ENCODE results near the gene DOCK10.
"Not testable (repeated sequence)": the region's sequence is repeated elsewhere in the genome, so short reads cannot be mapped to it uniquely, and the experiment has no call there.

DOCK10 gene

DNA sequence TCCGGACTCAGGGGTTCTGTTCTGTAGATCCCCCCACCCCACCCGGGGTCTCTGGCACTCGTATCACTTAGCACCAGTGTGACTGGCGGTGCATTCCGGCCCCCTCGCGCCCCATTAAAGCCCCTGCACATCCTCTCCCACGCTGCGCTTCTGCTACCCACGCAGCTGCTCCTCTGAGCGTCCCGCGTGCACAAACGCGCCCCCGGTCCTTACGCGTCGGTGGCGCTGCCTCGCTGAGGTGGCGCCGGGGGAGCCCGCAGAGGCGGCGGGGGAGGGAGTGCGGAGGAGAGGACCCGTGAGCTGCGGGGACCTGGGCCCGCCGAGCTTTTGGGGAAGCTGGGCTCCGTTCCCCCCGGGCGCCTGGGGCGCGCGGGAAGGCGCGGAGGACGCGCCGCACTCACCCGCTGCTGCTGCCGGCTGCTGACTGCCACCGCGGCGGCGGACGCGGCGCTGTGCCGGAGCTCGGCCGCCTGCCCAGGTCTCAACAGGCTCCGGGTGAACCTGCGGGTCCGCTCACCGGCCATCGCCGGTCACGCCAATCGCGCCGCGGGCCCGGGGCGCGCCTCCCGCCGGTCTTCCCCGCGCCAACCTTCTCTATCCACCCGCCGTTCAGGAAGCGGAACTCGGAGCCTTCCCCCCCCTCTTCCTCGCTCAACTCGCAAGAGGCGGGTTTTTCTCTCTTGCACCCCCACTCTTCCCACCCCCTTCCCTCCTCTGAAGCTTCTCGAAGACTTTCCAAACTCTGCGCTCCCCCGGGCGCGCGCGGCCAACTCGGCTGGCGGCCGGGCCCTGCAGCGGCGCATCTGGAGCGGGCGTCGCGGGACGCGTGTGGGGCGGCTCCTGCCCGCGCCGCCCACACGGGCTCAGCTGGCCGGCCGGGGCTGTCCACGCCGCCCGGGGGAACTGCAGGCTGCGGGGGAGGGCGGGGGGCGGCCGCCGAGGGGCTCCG lies at the start of gene DOCK10:
TSS of gene DOCK10 (minus strand) at position 618 of the 949 bp plus-strand sequence. CDS start at position 524, 94 bp downstream.
- peak; percentile 40 for DNase-seq (ENCODE audit: low read depth)

DNA sequence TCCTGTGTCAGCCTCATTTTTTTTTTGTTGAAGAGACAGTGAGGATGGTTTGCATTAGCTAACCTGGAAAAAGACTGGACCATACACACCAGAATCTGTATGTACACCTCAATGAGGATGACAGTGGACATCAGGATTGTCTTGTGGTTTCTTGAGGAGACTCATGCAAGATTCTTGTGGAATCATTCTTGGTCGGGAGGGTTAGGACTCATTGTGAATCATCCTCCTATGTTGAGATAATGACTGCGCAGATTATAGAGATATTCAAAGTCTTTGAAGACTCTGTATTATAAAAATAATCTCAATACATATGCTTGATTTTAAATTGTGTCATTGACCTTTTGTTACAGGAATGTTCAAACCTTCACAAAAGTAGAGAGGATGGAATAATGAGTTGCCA lies 49.1 kb upstream of the DOCK10 start:
- DNase-seq (ENCODE audit: low read depth), result no peak

DNA sequence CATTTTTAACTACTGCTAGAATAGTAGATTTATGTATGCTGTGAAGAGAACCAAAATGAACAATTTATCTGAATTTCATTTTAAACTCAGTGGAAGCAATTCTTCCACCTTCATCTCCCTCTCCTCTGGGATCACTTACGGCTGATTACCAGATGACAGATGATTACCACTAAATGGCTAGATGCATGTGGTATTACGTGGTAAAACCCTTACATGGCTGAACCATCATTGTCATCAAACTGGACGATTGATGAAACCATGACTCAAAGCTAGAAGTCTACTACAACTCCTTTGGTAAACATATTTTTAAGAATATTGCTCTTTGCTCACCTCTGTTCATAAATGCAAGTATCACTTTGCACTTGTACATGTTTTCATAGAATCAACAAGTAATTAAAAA lies 48.5 kb upstream of the DOCK10 start:
- DNase-seq (ENCODE audit: low read depth), result no peak

DNA sequence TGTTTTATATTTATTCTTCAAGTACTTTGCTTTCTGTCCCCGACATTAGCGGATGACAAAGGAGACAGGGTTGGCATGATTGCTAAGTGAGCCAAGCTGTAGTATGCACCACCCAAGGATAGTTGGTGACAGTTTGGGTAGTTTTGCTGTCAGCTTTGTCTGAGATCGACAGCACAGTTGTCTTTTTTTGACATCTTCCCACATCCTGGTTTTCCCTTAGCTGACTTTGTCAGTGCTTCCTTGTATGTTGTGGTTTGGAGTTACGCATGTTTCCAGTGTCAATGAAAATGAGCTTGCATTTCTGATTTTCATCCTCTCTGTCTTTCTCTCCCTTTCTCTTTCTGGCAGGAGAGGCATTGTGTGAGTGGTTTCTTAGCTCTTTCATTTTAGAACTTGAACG lies 44.6 kb upstream of the DOCK10 start:
- no peak for DNase-seq (ENCODE audit: low read depth)

GRCh38 chr2:225086439-225086838 lies 44.2 kb upstream of the DOCK10 start:
- DNase-seq (ENCODE audit: low read depth), result no peak

- DNase-seq (ENCODE audit: low read depth), result no peak
These were observed 41.0 kb upstream of the DOCK10 start for GRCh38 chr2:225083276-225083675.

GRCh38 chr2:225076125-225076524 lies 33.9 kb upstream of the DOCK10 start:
- no peak for DNase-seq (ENCODE audit: low read depth)

DNA sequence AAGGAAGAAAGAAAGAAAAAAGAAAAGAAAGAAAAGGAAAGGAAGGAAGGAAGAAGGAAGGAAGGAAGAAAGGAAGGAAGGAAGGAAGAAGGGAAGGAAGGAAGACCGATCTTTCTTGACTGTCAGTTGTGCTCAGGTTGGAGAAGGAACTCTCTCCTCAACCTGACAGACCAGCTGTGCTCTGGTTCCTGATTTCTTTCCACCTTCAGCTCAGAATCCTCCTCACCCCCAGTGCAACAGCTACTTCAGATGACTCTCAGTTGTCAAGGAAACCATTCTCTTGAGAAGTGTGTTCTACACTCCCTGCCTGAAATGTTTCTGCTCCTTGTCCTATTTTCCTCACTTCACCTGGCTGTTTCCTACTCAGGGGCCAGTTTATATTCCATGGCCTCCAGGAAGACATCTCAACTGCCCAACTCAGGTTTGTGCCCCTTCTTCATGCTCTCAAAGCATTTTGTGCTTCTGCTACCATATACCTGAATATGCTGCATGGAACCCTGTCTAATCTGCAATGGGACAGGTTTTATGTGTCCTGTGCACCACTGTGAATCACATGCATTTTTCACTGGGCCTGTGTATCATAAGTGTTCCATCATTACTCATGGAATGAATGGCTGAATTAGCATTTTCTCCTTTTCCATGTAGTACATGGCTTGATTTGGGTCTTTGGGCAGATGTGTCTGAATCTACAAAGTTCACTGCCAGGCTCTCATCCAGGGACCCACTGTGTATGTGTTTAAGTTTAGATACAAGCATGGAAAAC lies 32.8 kb upstream of the DOCK10 start:
- no peak for DNase-seq (ENCODE audit: low read depth)

- no peak for DNase-seq (ENCODE audit: low read depth)
These were observed 32.1 kb upstream of the DOCK10 start for GRCh38 chr2:225074366-225074765.

DNA sequence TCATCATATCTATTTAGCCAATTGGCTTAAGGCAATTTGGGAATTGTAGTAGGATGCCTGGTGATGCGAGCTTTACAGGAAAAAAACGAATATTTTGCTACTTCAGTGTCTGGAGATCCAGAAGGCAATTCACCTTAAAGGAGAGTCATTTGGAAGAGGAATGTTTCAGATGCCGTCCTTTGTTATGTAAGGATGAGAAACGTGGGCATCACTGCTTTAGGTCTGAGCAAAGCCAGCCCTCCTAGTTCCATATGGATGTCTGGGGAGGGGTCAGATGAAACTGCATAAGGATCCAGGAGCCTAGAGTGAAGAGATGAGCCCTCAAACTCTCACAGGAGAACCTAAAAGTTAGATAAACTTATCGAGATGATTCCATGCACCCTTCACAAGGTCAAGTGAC lies 30.9 kb upstream of the DOCK10 start:
- no peak for DNase-seq (ENCODE audit: low read depth)

GRCh38 chr2:225072444-225072843 lies 30.2 kb upstream of the DOCK10 start:
- DNase-seq (ENCODE audit: low read depth), result no peak

DNA sequence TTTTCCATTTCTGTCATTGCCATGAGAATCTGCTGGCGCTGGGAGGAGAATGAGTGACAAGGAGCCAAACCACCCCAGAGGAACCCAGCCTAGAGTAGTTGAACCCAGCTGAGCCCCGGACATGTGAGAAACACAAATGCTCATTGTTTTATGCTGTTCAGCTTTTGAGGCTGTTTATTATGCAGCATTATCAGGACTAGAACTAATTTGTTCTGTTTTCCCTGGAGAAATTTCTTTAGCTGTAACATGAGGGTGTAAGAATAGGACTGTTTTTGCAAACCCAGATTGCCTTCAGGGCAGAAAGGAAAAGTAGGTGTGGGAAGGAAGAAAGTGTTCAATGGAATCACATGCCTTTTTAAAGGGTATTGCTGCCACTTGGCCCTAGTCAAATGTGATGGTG lies 28.5 kb upstream of the DOCK10 start:
- no peak for DNase-seq (ENCODE audit: low read depth)

DNA sequence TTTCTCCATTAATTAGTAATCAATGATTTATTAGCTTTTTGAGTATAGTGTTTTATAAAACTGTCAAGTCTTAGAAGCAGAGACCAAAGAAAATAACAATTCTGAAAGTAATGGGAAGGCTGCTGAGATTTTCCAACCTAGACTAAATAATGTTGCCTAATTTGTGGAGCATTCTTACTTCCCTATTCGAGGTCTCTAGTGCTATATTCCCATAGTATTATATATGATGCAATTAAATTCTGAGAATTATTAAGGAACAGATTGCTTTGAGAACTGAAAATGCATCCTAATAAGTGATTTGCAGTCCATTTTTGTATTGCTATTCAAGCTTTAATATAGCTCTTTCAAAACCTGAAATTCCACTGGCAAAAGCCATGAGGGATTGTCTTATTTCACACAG lies 27.7 kb upstream of the DOCK10 start:
- no peak for DNase-seq (ENCODE audit: low read depth)

- no peak for DNase-seq (ENCODE audit: low read depth)
These were observed 27.2 kb upstream of the DOCK10 start for GRCh38 chr2:225069477-225069876.

GRCh38 chr2:225065882-225066281 lies 23.6 kb upstream of the DOCK10 start:
- DNase-seq (ENCODE audit: low read depth), result no peak

DNA sequence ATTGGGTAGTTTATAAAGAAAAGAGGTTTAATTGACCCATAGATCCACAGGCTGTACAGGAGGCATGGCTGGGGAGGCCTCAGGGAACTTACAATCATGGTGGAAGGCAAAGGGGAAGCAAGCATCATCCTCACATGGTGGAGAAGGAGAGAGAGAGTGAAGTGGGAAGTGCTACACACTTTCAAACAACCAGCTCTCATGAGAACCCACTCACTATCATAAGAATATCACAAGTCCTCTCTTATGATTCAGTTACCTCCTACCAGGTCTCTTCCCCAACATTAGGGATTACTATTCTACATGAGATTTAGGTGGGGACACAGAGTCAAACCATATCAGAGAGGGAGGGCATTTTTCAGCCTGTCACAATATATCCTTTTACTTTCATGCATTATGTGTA lies 22.7 kb upstream of the DOCK10 start:
- DNase-seq (ENCODE audit: low read depth), result no peak

DNA sequence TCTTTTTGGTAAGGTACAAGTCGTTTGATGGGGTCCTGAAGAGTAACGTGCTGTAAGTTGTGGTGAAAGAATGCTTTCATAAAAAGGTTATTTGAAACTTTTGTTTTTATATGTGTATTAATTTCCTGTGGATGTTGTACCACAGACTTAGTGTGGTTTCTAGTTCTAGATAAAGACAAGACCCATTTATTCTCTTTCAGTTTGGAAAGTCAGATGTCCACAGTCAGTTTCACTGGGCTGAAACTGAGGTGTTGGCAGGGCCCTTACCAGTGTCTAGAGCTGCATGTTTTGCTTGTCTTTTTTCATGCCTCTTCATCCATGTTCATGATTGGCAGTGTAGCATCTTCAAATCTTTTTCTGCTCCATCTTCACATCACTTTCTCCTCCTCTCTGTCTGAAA lies 22.1 kb upstream of the DOCK10 start:
- no peak for DNase-seq (ENCODE audit: low read depth)

GRCh38 chr2:225056330-225057073 lies 14.2 kb upstream of the DOCK10 start:
- DNase-seq (ENCODE audit: low read depth), result no peak

- no peak for DNase-seq (ENCODE audit: low read depth)
These were observed 13.4 kb upstream of the DOCK10 start for GRCh38 chr2:225055714-225056113.

- DNase-seq (ENCODE audit: low read depth), result no peak
These were observed 10.4 kb upstream of the DOCK10 start for GRCh38 chr2:225052703-225053102.

DNA sequence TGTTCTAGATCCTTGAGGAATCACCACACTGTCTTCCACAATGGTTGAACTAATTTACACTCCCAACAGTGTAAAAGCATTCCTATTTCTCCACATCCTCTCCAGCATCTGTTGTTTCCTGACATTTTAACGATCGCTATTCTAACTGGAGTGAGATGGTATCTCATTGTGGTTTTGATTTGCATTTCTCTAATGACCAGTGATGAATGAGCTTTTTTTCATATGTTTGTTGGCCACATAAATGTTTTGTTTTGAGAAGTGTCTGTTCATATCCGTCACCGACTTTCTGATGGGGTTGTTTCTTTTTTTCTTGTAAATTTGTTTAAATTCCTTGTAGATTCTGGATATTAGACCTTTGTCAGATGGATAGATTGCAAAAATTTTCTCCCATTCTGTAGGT lies 5.2 kb upstream of the DOCK10 start:
- DNase-seq (ENCODE audit: low read depth), result not testable (repeated sequence)

DNA sequence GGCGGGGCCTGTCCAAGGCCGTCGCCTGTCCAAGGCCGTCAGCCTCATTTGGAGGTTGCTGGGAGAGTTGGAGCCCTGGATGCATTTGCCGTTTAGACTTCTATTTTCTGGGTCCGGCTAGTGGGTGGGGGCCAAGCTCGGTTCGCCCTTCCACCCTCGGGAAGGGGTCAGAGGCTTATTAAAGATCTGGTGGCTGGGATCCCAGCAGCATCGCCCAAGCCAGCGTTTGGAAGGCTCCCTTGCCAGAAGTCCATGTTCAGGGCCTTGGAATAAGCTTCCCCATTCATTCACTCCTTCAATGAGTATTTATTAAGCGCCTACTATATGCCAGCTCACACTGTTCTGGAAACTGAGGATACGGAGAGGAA lies 516 bp upstream of the DOCK10 start:
- no peak for DNase-seq (ENCODE audit: low read depth)
